ENCODE data around the gene FBXL14.
A peak's percentile ranks its signal among the peaks of the same experiment; 100 is the strongest.

FBXL14 gene

GRCh38 chr12:1607940-1608712, 13.7 kb upstream of the FBXL14 start:
- Histone ChIP-seq H2AFZ (ENCODE audit: low read length) (no peak overlapping the region), H3F3A (ENCODE audit: insufficient read depth, low read length) (no peaks in the 10 kb centered on the region), H3K9ac (ENCODE audit: low read length) (no peak overlapping the region), H3K4me3 (ENCODE audit: low read length) (no peak overlapping the region), H3K27ac (ENCODE audit: low read length) (no peak overlapping the region), H3K79me2 (ENCODE audit: low read length) (peaks cover 91% of the 10 kb centered on the region), H3K27me3 (replicated peaks; ENCODE audit: insufficient read depth, low read length) (no peaks in the 10 kb centered on the region), H3K9me2 (replicated peaks; ENCODE audit: insufficient read depth, low read length) (no peaks in the 10 kb centered on the region), H3K4me2 (ENCODE audit: low read depth, low read length) (no peak overlapping the region), H4K20me1 (ENCODE audit: insufficient read depth, low read length) (no peaks in the 10 kb centered on the region; the same call in 1 of the 2 replicates), H3K36me3 (replicated peaks; ENCODE audit: insufficient read depth, low read length) (no peaks in the 10 kb centered on the region), H3K4me1 (ENCODE audit: low read length) (no peaks in the 10 kb centered on the region), H3K9me3 (replicated peaks; ENCODE audit: insufficient read depth, low read length) (no peaks in the 10 kb centered on the region)
- DNase-seq, result no peak
- TF ChIP-seq EZH2phosphoT487 (IDR thresholded peaks at IDR 0.05; ENCODE audit: low read length) (no peak), EZH2 (optimal IDR thresholded peaks at IDR 0.05; ENCODE audit: low read depth, low read length) (no peak), CTCF (IDR thresholded peaks at IDR 0.05; ENCODE audit: low read length) (no peak)

- no peak overlapping the region for H3K27ac ChIP-seq (ENCODE audit: low read length)
- H4K20me1 ChIP-seq (ENCODE audit: insufficient read depth, low read length), result no peaks in the 10 kb centered on the region; the same call in 1 of the 2 replicates
- no peaks in the 10 kb centered on the region for H3K9me3 ChIP-seq (replicated peaks; ENCODE audit: insufficient read depth, low read length)
- H3K4me2 ChIP-seq (ENCODE audit: low read depth, low read length), result no peak overlapping the region
- no peak overlapping the region for H3K4me3 ChIP-seq (ENCODE audit: low read length)
- no peaks in the 10 kb centered on the region for H3K9me2 ChIP-seq (replicated peaks; ENCODE audit: insufficient read depth, low read length)
- DNase-seq, result no peak
- no peak overlapping the region for H2AFZ ChIP-seq (ENCODE audit: low read length)
- peaks cover 91% of the 10 kb centered on the region for H3K79me2 ChIP-seq (ENCODE audit: low read length)
- H3K27me3 ChIP-seq (replicated peaks; ENCODE audit: insufficient read depth, low read length), result no peaks in the 10 kb centered on the region
- no peaks in the 10 kb centered on the region for H3K36me3 ChIP-seq (replicated peaks; ENCODE audit: insufficient read depth, low read length)
- TF ChIP-seq EZH2 (optimal IDR thresholded peaks at IDR 0.05; ENCODE audit: low read depth, low read length), result no peak
- TF ChIP-seq EZH2phosphoT487 (IDR thresholded peaks at IDR 0.05; ENCODE audit: low read length), result no peak
- no peak for TF ChIP-seq CTCF (IDR thresholded peaks at IDR 0.05; ENCODE audit: low read length)
- H3K4me1 ChIP-seq (ENCODE audit: low read length), result no peaks in the 10 kb centered on the region
- H3K9ac ChIP-seq (ENCODE audit: low read length), result no peak overlapping the region
- H3F3A ChIP-seq (ENCODE audit: insufficient read depth, low read length), result no peaks in the 10 kb centered on the region
Measured at GRCh38 chr12:1606021-1606622, 11.7 kb upstream of the FBXL14 start.

- H3K27me3 ChIP-seq (replicated peaks; ENCODE audit: insufficient read depth, low read length), result no peaks in the 10 kb centered on the region
- H3F3A ChIP-seq (ENCODE audit: insufficient read depth, low read length), result no peaks in the 10 kb centered on the region
- no peak overlapping the region for H3K4me2 ChIP-seq (ENCODE audit: low read depth, low read length)
- no peak overlapping the region for H3K4me3 ChIP-seq (ENCODE audit: low read length)
- no peak overlapping the region for H3K27ac ChIP-seq (ENCODE audit: low read length)
- peak; percentile 51 for DNase-seq
- H3K9me3 ChIP-seq (replicated peaks; ENCODE audit: insufficient read depth, low read length), result no peaks in the 10 kb centered on the region
- H3K79me2 ChIP-seq (ENCODE audit: low read length), result peaks cover 93% of the 10 kb centered on the region
- no peak overlapping the region for H3K9ac ChIP-seq (ENCODE audit: low read length)
- H4K20me1 ChIP-seq (ENCODE audit: insufficient read depth, low read length), result no peaks in the 10 kb centered on the region; the same call in 1 of the 2 replicates
- H3K36me3 ChIP-seq (replicated peaks; ENCODE audit: insufficient read depth, low read length), result no peaks in the 10 kb centered on the region
- TF ChIP-seq EZH2 (optimal IDR thresholded peaks at IDR 0.05; ENCODE audit: low read depth, low read length) (no peak), CTCF (IDR thresholded peaks at IDR 0.05; ENCODE audit: low read length) (peak; percentile 55)
- no peaks in the 10 kb centered on the region for H3K9me2 ChIP-seq (replicated peaks; ENCODE audit: insufficient read depth, low read length)
- H3K4me1 ChIP-seq (ENCODE audit: low read length), result no peaks in the 10 kb centered on the region
- no peak overlapping the region for H2AFZ ChIP-seq (ENCODE audit: low read length)
Measured at GRCh38 chr12:1605129-1606020, 11.0 kb upstream of the FBXL14 start.
